Neutrophil (primary cell): ENCODE measurements around the gene SF3B1.
"Not testable (repeated sequence)": the region's sequence is repeated elsewhere in the genome, so short reads cannot be mapped to it uniquely, and the experiment has no call there.

ENCODE experiments used
- H3K27ac ChIP-seq: fragments of 200-600 bp; sonication (generic); 2 replicates; pipeline ENCODE4 v1.5.1; 2016; ENCODE audit warnings: mild to moderate bottlenecking, moderate library complexity
- H3K27me3 ChIP-seq: fragments of 200-600 bp; sonication (generic); 2 replicates; pipeline ENCODE4 v1.6.0; 2016; ENCODE audit warnings: mild to moderate bottlenecking
- H3K36me3 ChIP-seq: fragments of 200-600 bp; sonication (generic); 2 replicates; pipeline ENCODE4 v1.5.1; 2017
- H3K4me1 ChIP-seq, 2 experiments: fragments of 200-600 bp in 1 of 2; sonication (generic) in 1 of 2; 1 replicate in 1 of 2; 2 replicates in 1 of 2; pipeline versions ENCODE4 v1.5.1 to v1.6.1; 2013 to 2016; ENCODE audit warnings: low read depth in 1 of 2, low read length in 1 of 2, mild to moderate bottlenecking in 1 of 2, moderate library complexity in 1 of 2; ENCODE audit not compliant: control insufficient read depth in 1 of 2, insufficient read depth in 1 of 2
- H3K4me3 ChIP-seq, 2 experiments: fragments of 200-600 bp in 1 of 2; sonication (generic) in 1 of 2; 1 replicate in 1 of 2; 2 replicates in 1 of 2; pipeline ENCODE4 v1.5.1; 2013 to 2016; ENCODE audit warnings: low read depth in 1 of 2, low read length in 1 of 2, mild to moderate bottlenecking in 1 of 2, moderate library complexity in 1 of 2
- H3K9me3 ChIP-seq: fragments of 200-600 bp; sonication (generic); 2 replicates; pipeline ENCODE4 v1.5.1; 2016
- TF ChIP-seq, protein P1 (sequence below): fragments of 200-600 bp; sonication (generic); IDR thresholded peaks from 2 replicates; pipeline ENCODE4 v1.5.1; 2016; ENCODE audit warnings: antibody characterized with exemption

Gene SF3B1

DNA sequence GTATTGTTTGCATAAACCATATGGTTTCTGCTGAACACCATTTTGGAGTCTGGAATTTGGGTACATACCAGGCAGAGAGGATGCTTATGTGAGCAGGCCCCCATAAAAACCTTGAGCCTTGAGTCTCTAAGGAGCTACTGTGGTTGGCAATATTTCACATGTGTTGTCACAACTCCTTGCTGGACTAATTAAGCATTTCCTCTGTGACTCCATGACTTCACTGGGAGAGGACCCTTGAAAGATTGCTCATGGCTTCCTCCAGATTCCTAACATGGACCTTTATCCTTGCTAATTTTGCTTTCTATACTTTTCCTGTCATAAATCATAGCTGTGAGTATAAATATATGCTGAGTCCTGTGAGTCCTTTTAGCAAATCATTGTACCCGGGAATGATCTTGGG lies 10.9 kb upstream of the SF3B1 start:
- Histone ChIP-seq H3K27ac (peak overlapping the region; percentile 69), H3K27me3 (no peaks in the 10 kb centered on the region), H3K4me1 (peaks cover 51 to 55% of the 10 kb centered on the region in 2 experiments), H3K9me3 (no peaks in the 10 kb centered on the region), H3K36me3 (no peaks in the 10 kb centered on the region), H3K4me3 (no peak overlapping the region)
- TF ChIP-seq, protein P1, sequence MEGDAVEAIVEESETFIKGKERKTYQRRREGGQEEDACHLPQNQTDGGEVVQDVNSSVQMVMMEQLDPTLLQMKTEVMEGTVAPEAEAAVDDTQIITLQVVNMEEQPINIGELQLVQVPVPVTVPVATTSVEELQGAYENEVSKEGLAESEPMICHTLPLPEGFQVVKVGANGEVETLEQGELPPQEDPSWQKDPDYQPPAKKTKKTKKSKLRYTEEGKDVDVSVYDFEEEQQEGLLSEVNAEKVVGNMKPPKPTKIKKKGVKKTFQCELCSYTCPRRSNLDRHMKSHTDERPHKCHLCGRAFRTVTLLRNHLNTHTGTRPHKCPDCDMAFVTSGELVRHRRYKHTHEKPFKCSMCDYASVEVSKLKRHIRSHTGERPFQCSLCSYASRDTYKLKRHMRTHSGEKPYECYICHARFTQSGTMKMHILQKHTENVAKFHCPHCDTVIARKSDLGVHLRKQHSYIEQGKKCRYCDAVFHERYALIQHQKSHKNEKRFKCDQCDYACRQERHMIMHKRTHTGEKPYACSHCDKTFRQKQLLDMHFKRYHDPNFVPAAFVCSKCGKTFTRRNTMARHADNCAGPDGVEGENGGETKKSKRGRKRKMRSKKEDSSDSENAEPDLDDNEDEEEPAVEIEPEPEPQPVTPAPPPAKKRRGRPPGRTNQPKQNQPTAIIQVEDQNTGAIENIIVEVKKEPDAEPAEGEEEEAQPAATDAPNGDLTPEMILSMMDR, result no peak

DNA sequence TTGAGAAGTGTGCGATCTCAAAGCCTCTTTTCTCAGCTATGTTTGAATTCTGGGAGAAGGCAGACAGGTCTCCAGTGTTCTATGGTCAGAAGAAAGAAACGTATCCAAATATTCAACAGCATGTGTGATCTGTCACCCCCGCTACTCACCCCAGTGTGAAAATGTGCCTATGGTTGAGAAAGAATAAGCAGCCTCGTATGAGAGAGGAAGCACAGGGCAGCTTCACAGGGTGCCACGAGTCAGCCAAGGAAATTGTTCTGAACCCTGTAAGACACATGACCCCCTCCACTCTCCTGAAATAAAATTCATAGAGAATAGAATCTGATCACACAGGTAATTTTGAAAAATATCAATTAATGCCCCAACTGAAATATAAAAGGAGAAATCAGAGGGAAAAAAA lies 8.0 kb upstream of the SF3B1 start:
- no peaks in the 10 kb centered on the region for H3K27me3 ChIP-seq
- peaks cover 51 to 55% of the 10 kb centered on the region in 2 experiments for H3K4me1 ChIP-seq
- H3K9me3 ChIP-seq, result no peaks in the 10 kb centered on the region
- H3K36me3 ChIP-seq, result no peaks in the 10 kb centered on the region
- H3K27ac ChIP-seq, result peak overlapping the region; percentile 69
- TF ChIP-seq, protein P1, result no peak
- no peak overlapping the region for H3K4me3 ChIP-seq

DNA sequence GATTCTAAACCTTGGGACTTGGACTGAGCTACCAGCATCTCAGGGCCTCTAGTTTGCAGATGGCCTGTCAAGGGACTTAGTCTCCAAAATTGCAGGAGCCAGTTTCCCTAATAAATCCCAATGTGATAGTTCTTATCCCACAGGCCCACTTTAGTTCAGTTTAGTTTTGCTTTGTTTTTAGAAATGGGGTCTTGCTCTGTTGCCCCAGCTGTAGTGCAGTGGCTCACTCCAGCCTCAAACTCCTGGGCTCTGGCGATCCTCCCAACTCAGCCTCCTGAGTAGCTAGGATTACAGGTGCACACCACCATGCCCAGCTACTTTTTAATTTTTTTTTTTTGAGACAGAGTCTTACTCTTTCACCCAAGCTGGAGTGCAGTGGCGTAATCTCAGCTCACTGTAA lies 2.6 kb upstream of the SF3B1 start:
- Histone ChIP-seq H3K27ac (no peak overlapping the region), H3K4me1 (peaks cover 35 to 41% of the 10 kb centered on the region in 2 experiments), H3K9me3 (no peaks in the 10 kb centered on the region), H3K4me3 (no peak overlapping the region), H3K36me3 (no peaks in the 10 kb centered on the region), H3K27me3 (no peaks in the 10 kb centered on the region)
- TF ChIP-seq, protein P1, result no peak

DNA sequence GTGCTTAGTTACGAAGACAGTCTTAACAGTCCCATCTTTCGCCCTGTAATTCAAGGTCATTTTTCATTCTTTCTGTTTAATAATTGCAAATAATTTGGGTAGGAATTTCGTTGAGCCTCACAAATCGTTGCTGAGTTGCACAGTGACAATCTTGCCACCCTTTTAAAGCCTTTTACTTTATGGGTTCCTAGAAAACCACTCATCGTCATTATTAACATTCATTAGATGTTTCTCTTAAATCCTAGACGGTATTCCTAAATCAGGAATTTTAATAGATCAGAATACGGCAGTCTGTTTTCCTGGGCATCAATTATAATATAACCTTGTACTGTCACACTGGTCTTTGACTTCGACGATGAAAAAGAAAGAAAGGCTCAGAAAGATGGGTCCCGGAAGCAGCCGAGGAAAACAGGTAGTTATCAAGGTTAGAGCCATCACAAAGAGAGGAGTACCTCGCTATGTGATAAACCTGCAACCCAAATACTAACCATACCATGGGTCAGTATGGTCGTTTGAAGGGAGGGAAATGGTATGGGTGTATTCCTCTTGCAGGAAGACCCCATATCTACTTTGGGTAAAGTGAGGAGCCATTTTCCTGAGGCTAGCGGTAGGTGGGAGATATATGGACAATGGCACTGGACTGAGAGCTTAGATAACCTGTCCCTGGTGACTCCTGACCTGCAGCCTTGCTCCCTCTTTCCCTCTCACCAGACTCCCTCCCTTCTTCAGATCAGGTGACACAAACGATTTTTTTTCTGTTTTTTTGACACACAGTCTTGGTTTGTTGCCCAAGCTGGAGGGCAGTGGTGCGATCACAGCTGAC lies 981 bp upstream of the SF3B1 start:
- no peaks in the 10 kb centered on the region for H3K9me3 ChIP-seq
- peaks cover 43 to 49% of the 10 kb centered on the region in 2 experiments for H3K4me1 ChIP-seq
- TF ChIP-seq, protein P1, result no peak
- peak overlapping the region; percentile 94 for H3K27ac ChIP-seq
- peak overlapping the region; percentile 96 to 100 for H3K4me3 ChIP-seq
- H3K36me3 ChIP-seq, result no peaks in the 10 kb centered on the region
- H3K27me3 ChIP-seq, result no peaks in the 10 kb centered on the region

DNA sequence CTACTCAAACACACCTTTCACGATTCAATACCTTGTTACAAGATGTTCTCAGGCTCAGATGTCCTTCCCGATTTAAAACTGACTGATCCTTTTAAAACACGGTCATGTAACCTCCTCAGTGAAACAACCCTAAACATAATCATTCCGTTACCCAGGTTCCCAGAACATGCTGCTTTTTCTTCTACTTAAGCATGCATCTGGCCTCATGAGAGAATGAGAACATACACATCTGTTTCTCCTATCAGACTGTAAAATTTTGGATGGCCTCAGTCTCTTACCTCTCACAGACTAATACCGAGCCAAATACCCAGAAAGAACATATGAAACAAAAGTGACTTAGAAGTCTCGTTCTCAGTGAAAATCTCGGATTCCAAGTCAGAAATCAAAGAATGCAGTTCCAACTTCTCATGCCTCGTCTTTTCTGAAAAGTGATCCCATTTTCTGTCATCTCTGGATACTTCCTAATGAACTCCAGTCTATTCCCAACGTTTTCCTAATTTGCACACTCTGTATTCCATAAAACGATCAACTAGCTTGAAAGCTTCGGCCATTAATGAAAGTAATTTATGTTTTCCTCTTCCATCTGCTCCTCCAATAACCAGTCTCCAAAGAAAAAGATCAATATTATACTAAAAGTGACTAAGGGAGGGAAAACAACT lies 919 bp downstream of the SF3B1 start:
- Histone ChIP-seq H3K27ac (peak overlapping the region; percentile 94), H3K9me3 (no peaks in the 10 kb centered on the region), H3K4me1 (peaks cover 43 to 51% of the 10 kb centered on the region in 2 experiments), H3K27me3 (no peaks in the 10 kb centered on the region), H3K36me3 (peaks cover 4% of the 10 kb centered on the region), H3K4me3 (peak overlapping the region; percentile 96 to 100)
- TF ChIP-seq, protein P1, result no peak

DNA sequence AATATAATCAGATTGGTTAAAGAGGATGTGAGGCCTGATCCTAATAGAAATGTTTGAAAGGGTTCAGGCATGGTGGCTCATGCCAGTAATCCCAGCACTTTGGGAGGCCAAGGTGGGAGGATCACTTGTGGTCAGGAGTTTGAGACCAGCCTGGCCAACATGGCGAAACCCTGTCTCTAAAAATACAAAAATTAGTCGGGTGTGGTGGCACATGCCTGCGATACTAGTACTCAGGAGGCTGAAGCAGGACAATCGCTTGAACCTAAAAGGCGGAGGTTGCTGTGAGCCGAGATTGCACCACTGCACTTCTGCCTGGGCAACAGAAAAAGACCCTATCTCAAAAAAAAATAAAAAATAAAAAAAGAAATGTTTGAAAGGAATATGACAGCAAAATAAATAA lies 2.3 kb downstream of the SF3B1 start:
- Histone ChIP-seq H3K4me1 (peaks cover 46 to 51% of the 10 kb centered on the region in 2 experiments), H3K4me3 (peak overlapping the region in 1 of 2 experiments; percentile 96), H3K27ac (peak overlapping the region; percentile 69)
- H3K9me3 ChIP-seq, H3K36me3 ChIP-seq, H3K27me3 ChIP-seq: not testable (repeated sequence)
